ENCODE measurements around the gene HRAS.

The HRAS gene
- total RNA-seq: 14.0 to 37.8 (median 25.2) reads per million in 9 experiments

DNA sequence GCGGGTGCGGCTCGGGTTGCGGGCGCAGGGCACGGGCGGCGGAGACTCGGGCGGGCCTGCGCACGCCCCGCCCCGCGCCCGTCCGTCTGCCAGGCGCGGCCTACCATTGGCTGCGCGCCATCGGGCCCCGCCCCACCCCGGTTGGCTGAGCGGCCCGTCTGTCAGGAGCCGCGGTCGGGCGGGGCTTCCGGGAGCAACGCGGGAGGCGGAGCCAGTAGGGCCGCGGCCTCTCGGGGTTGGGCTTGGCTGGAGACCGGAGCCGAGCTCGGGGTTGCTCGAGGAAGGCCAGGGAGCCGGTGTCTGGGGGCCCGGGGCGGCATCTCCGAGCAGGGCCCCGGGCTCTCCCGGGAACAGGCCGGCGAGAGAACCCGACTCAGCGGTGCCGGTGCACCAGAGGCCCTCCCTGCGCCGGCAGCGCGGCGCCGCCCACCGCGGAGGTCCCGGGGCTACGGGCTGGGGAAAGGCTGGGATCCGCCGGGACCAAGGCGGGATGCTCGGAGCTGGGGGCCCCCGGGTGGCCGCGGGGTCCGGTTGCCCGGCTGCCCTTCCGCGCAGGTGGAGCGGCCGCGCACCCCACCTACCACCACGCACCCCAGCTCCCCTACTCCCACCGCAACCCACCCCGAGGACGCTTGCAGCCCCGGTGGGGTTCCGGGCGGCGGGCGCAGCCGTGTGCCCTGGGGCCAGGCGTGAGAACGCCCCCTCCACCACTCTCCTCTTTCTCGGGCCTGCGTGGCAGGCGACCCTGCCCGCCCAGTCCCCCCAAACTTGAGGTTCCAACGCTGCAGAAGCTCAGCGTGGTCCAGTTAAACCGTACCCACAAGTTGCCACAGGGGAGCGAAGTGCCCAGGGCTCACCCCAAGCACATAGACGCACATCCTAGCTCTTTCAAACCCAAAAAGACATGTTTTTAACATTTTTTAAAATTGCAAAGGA, at the start of gene HRAS:
HRAS (minus strand) TSS at position 58 of the 936 bp plus-strand sequence.
- H3K4me3 Mint-ChIP-seq: peak within 1 kb of the TSS; percentile 89 to 92
- H3K36me3 Mint-ChIP-seq (ENCODE audit: insufficient read depth): peaks cover 40% of the 10 kb centered on the region
- peaks cover 14 to 15% of the 10 kb centered on the region in 2 donors for H3K4me1 Mint-ChIP-seq (ENCODE audit: low read depth in 2 of 2)
- H3K27ac Mint-ChIP-seq: peak within 1 kb of the TSS; percentile 95 to 97
- no peaks in the 10 kb centered on the region for H3K27me3 Mint-ChIP-seq
- H3K9me3 Mint-ChIP-seq: no peaks in the 10 kb centered on the region
- peak; percentile 93 to 96 (median 93) for DNase-seq
- ATAC-seq (replicated peaks): peak; percentile 75

DNA sequence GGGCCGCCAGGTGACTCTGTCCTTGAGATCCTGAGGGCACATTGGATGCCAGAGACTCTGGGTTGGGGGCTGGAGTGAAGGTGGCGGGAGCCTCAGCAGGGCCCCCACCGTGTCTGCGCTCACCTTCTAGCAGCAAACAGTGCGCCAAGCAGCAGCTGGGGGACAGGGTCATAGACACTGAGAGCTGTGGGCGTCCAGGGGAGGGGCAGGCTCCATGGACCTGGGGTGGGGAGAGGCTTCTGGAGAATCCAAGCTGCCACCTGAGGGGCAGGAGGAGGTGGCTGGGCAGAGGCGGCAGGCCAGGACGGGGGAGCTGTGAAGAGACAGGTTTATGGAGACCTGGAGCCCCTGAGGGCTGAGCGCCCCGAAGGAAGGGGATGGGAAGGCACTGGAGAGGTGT, 48.9 kb upstream of the HRAS start:
- Mint-ChIP-seq H3K27ac (peak overlapping the region; percentile 49 to 69), H3K4me1 (ENCODE audit: low read depth in 2 of 2) (peaks cover 29 to 41% of the 10 kb centered on the region in 2 donors), H3K27me3 (no peaks in the 10 kb centered on the region), H3K9me3 (no peaks in the 10 kb centered on the region), H3K36me3 (ENCODE audit: insufficient read depth) (peaks cover 75% of the 10 kb centered on the region), H3K4me3 (no peak overlapping the region)
- ATAC-seq (replicated peaks): no peak
- DNase-seq: no peak

- H3K36me3 Mint-ChIP-seq (ENCODE audit: insufficient read depth): peaks cover 56% of the 10 kb centered on the region
- DNase-seq (no peak), ATAC-seq (replicated peaks) (no peak)
- H3K4me3 Mint-ChIP-seq: no peak overlapping the region
- no peaks in the 10 kb centered on the region for H3K27me3 Mint-ChIP-seq
- H3K27ac Mint-ChIP-seq: no peak overlapping the region
- no peaks in the 10 kb centered on the region for H3K9me3 Mint-ChIP-seq
- H3K4me1 Mint-ChIP-seq (ENCODE audit: low read depth in 2 of 2): peaks cover 30 to 50% of the 10 kb centered on the region in 2 donors
Observed at GRCh38 chr11:581752-582151, 46.4 kb upstream of the HRAS start.

GRCh38 chr11:581342-581741, 46.0 kb upstream of the HRAS start:
- no peak overlapping the region for H3K27ac Mint-ChIP-seq
- no peaks in the 10 kb centered on the region for H3K9me3 Mint-ChIP-seq
- no peak for ATAC-seq (replicated peaks)
- no peaks in the 10 kb centered on the region for H3K27me3 Mint-ChIP-seq
- peaks cover 53% of the 10 kb centered on the region for H3K36me3 Mint-ChIP-seq (ENCODE audit: insufficient read depth)
- H3K4me3 Mint-ChIP-seq: peak overlapping the region in 1 of 2 donors; percentile 54
- DNase-seq: no peak
- peaks cover 29 to 47% of the 10 kb centered on the region in 2 donors for H3K4me1 Mint-ChIP-seq (ENCODE audit: low read depth in 2 of 2)

- H3K36me3 Mint-ChIP-seq (ENCODE audit: insufficient read depth): peaks cover 55% of the 10 kb centered on the region
- no peaks in the 10 kb centered on the region for H3K9me3 Mint-ChIP-seq
- DNase-seq (no peak), ATAC-seq (replicated peaks) (no peak)
- peak overlapping the region; percentile 10 to 38 for H3K4me3 Mint-ChIP-seq
- peaks cover 0 to 5% of the 10 kb centered on the region in 2 donors for H3K27me3 Mint-ChIP-seq
- H3K27ac Mint-ChIP-seq: peak overlapping the region in 1 of 2 donors; percentile 84
- H3K4me1 Mint-ChIP-seq (ENCODE audit: low read depth in 2 of 2): peaks cover 27 to 47% of the 10 kb centered on the region in 2 donors
Observed at GRCh38 chr11:579830-580601, 44.6 kb upstream of the HRAS start.

DNA sequence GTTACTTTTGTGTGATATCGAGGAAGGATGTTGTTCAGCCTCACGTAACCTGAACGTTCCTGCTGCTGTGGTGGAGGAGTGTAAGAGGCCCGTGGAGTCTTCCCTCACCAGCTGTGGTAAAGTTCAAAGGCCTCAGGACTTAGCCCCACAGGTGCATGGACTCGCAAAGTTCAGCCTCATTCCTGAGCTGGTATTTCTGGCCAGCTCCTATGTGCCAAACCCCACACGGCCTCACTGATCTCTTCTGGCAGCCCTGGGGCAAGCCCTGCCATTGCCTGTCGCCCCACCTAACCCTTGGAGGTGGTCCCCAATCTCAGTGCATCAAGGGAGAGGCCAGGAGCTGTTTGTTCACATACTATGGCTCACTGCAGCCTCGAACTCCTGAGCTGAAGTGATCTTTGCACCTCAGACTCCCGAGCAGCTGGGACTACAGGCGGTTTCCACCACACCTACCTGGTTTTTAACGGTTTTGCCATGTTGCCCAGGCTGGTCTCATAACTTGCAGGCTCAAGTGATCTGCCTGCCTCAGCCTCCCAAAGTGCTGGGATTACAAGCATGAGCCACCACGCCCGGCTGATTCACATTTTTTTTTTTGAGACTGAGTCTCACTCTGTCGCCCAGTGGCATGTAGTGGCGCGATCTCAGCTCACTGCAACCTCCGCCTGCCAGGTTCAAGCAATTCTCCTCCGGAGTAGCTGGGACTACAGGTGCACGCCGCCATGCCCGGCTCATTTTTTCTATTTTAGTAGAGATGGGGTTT, 43.1 kb upstream of the HRAS start:
- no peaks in the 10 kb centered on the region for H3K9me3 Mint-ChIP-seq
- no peak for ATAC-seq (replicated peaks)
- peaks cover 42% of the 10 kb centered on the region for H3K36me3 Mint-ChIP-seq (ENCODE audit: insufficient read depth)
- H3K27ac Mint-ChIP-seq: peak overlapping the region; percentile 64 to 84
- H3K27me3 Mint-ChIP-seq: peaks cover 0 to 16% of the 10 kb centered on the region in 2 donors
- no peak for DNase-seq
- H3K4me3 Mint-ChIP-seq: peak overlapping the region; percentile 80 to 82
- H3K4me1 Mint-ChIP-seq (ENCODE audit: low read depth in 2 of 2): peaks cover 33 to 50% of the 10 kb centered on the region in 2 donors

DNA sequence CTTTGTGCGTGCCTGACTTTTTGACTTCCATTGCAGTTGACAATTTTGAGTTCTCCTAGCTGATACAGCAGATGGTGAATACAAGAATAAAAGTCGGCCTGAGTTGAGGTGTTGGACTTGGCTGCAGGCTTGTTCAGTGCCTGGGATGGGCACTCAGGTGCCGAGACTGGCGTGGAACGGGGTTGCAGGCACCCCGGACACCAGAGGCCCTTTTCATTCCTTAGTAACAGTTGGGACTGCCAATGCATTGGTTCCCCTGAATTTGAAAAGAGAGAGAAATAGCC, 42.2 kb upstream of the HRAS start:
- H3K4me3 Mint-ChIP-seq: peak overlapping the region; percentile 80 to 82
- H3K36me3 Mint-ChIP-seq (ENCODE audit: insufficient read depth): peaks cover 33% of the 10 kb centered on the region
- DNase-seq: no peak
- H3K4me1 Mint-ChIP-seq (ENCODE audit: low read depth in 2 of 2): peaks cover 33 to 50% of the 10 kb centered on the region in 2 donors
- peaks cover 0 to 16% of the 10 kb centered on the region in 2 donors for H3K27me3 Mint-ChIP-seq
- peak overlapping the region in 1 of 2 donors; percentile 86 for H3K27ac Mint-ChIP-seq
- ATAC-seq (replicated peaks): no peak
- H3K9me3 Mint-ChIP-seq: no peaks in the 10 kb centered on the region

GRCh38 chr11:576811-577610, 41.6 kb upstream of the HRAS start:
- no peaks in the 10 kb centered on the region for H3K9me3 Mint-ChIP-seq
- peak overlapping the region; percentile 80 to 82 for H3K4me3 Mint-ChIP-seq
- peaks cover 27% of the 10 kb centered on the region for H3K36me3 Mint-ChIP-seq (ENCODE audit: insufficient read depth)
- no peak for ATAC-seq (replicated peaks)
- no peak for DNase-seq
- peaks cover 0 to 16% of the 10 kb centered on the region in 2 donors for H3K27me3 Mint-ChIP-seq
- peak overlapping the region in 1 of 2 donors; percentile 86 for H3K27ac Mint-ChIP-seq
- peaks cover 33 to 50% of the 10 kb centered on the region in 2 donors for H3K4me1 Mint-ChIP-seq (ENCODE audit: low read depth in 2 of 2)

- H3K4me1 Mint-ChIP-seq (ENCODE audit: low read depth in 2 of 2): peaks cover 25 to 43% of the 10 kb centered on the region in 2 donors
Observed at GRCh38 chr11:575996-576768, 40.8 kb upstream of the HRAS start, which contains the start of gene PHRF1. Gene PHRF1, plus strand, starts transcription at chr11:576470. Its CDS starts 5,043 bp downstream, at chr11:581513.

DNA sequence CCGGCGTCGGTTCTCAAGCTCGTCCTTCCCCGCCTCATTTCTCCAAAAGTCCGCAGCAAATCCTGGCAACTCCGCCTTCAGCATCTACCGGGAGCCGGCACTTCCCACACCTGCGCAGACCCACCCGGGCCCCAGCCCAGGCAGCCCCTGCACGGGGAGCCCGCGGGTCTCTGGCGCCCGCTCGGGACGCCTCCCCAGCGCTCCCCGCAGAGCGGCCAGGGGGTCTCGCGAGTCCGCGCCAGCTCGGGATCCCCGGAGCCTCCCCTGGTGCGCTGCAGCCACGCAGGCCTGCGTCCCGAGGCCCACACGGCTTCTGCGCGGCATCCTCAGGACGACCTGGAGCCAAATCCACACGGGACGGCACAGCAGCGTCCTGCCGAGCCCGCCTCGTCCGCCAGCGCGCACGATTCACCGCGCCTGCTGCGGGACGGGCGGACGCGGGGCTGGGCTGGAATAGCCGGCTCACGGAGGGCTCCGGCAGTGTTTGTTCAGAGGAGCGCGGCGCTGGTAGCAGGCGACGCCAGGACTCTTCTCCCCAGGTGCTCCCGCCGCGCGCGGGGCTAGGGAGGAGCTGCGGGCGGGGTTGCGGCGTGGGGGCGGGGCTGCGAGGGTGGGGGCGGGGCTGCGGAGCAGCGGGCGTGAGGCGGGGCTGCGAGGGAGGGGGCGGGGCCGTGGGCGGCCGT, 40.1 kb upstream of the HRAS start:
- Mint-ChIP-seq H3K27ac (peak overlapping the region; percentile 90 to 97), H3K4me3 (peak overlapping the region; percentile 83 to 88), H3K27me3 (peaks cover 0 to 16% of the 10 kb centered on the region in 2 donors), H3K4me1 (ENCODE audit: low read depth in 2 of 2) (peaks cover 22 to 41% of the 10 kb centered on the region in 2 donors), H3K36me3 (ENCODE audit: insufficient read depth) (peaks cover 22% of the 10 kb centered on the region), H3K9me3 (no peaks in the 10 kb centered on the region)
- ATAC-seq (replicated peaks) (peak; percentile 46), DNase-seq (no peak)

More at GRCh38 chr11:575996-576768, 40.8 kb upstream of the HRAS start, which contains the start of gene PHRF1:
- Mint-ChIP-seq H3K4me3 (peak within 1 kb of the TSS; percentile 83 to 88), H3K27me3 (peaks cover 0 to 16% of the 10 kb centered on the region in 2 donors), H3K36me3 (ENCODE audit: insufficient read depth) (peaks cover 20% of the 10 kb centered on the region), H3K27ac (peak within 1 kb of the TSS; percentile 90 to 97), H3K9me3 (no peaks in the 10 kb centered on the region)
- ATAC-seq (replicated peaks): peak; percentile 83
- DNase-seq: peak; percentile 93 to 96 (median 95)

DNA sequence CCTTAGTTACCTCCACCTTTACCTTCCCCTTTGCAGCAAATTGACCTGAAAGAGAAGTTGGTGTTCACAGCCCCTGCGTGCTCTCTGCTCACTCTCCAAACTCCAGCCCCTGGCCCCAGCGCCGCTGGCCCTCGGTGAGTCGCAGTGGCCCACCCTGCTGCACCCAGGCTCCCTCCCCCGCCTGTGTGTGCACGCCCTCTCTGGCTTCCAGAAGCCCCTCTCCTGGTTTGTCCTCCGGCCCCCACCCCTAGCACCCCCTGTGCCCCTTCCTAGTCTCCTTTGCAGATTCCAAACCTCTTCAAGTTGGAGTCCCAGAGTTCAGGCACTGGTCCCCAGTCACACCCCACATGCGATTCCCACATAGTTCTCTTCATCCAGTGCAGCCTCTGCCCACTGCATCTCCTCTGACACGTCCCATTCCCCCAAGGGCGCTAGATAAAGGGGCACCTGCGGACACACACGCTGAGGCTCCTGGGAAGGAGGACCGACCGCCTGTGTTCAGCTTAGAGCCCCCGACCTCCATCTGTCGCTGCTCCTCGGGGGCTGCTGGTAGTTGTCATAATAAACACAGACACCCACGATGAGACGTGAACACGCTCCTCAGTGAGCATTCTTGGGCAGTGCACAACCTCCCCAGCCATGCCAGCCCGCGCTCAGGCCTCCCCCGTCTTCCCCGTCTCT, 39.4 kb upstream of the HRAS start:
- no peaks in the 10 kb centered on the region for H3K9me3 Mint-ChIP-seq
- H3K36me3 Mint-ChIP-seq (ENCODE audit: insufficient read depth): peaks cover 23% of the 10 kb centered on the region
- ATAC-seq (replicated peaks) (no peak), DNase-seq (no peak)
- H3K27me3 Mint-ChIP-seq: peaks cover 0 to 16% of the 10 kb centered on the region in 2 donors
- peak overlapping the region in 1 of 2 donors; percentile 59 for H3K27ac Mint-ChIP-seq
- peak overlapping the region; percentile 83 to 88 for H3K4me3 Mint-ChIP-seq
- peaks cover 18 to 35% of the 10 kb centered on the region in 2 donors for H3K4me1 Mint-ChIP-seq (ENCODE audit: low read depth in 2 of 2)
